ENCODE data around the gene NDRG2.
"Not testable (repeated sequence)": the region's sequence is repeated elsewhere in the genome, so short reads cannot be mapped to it uniquely, and the experiment has no call there.

NDRG2 gene

GRCh38 chr14:20989471-20989786 lies 35.4 kb downstream of the NDRG2 start:
- DNase-seq (ENCODE audit: low spot score), result no peak
- H3K27ac ChIP-seq, result peak overlapping the region; percentile 89
- CTCF ChIA-PET, result interaction anchor here (1.1 kb wide), 1 partner anchor 18 kb away, joined by 8 read pairs; no protein-coding TSS in a partner anchor
- POLR2A ChIA-PET (ENCODE audit: low non-redundant PET), result no interaction called here
- TF ChIP-seq, protein P1, sequence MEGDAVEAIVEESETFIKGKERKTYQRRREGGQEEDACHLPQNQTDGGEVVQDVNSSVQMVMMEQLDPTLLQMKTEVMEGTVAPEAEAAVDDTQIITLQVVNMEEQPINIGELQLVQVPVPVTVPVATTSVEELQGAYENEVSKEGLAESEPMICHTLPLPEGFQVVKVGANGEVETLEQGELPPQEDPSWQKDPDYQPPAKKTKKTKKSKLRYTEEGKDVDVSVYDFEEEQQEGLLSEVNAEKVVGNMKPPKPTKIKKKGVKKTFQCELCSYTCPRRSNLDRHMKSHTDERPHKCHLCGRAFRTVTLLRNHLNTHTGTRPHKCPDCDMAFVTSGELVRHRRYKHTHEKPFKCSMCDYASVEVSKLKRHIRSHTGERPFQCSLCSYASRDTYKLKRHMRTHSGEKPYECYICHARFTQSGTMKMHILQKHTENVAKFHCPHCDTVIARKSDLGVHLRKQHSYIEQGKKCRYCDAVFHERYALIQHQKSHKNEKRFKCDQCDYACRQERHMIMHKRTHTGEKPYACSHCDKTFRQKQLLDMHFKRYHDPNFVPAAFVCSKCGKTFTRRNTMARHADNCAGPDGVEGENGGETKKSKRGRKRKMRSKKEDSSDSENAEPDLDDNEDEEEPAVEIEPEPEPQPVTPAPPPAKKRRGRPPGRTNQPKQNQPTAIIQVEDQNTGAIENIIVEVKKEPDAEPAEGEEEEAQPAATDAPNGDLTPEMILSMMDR (conservative IDR thresholded peaks at IDR 0.05; ENCODE audit: low read depth), result no peak

DNA sequence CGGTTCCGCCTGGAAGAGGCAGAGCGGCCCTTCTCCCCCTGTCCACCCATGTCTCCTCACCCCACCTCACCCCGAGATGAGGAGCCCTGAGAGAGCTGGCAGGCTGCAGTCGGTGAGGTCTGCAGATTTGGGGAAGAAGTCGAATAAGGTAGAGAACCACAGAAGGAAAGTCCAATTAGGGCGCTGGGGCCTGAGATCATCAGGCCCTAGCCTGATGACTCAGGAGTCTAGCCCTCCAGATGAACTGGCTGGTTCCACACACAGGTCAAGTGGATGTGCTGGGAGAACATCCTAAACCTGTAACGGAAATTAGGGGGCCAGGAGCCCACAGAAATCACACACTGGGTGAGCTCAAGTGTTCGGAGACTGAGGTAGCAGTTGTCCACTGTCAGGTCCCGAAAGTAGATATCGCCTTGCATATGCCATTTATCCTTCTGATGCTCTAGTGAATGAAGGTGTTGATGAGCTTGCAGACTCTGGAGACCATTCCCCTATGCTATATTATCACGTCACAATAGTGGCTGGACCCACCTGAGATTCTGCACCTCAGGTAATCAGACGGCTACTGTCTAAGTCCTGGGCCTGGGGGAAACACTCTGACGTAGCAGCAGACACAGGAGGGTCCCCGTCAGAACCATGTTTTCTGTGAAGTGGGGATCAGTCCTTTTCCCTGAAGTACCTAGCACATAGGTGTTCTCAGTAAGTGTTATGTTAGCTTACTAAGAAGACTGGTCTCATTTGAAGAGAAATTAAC lies 36.0 kb downstream of the NDRG2 start:
- TF ChIP-seq, protein P1 (conservative IDR thresholded peaks at IDR 0.05; ENCODE audit: low read depth), result no peak
- no peak for DNase-seq (ENCODE audit: low spot score)
- H3K27ac ChIP-seq, result peak overlapping the region; percentile 89
- POLR2A ChIA-PET (ENCODE audit: low non-redundant PET), result no interaction called here
- CTCF ChIA-PET, result interaction anchor here (1.1 kb wide), 1 partner anchor 17 kb away, joined by 8 read pairs; no protein-coding TSS in a partner anchor

DNA sequence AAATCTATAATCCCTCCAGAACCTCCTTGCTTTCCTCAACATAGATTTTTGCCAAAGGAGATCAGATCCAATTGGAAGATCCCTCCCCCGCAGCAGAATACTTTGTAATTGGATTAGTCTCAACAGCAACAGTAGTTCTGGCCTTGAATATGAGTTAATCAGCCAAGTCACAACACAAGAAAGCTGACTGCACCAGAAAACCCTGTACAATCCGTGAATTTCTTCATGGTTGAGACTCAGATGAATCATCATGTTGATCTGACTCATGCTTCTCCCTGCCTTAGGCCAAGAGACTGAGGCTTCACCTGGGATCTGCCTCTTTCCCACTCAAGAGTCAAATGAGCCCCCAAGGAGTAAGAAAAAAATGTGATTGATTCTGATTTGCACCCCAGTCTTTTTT lies 38.0 kb downstream of the NDRG2 start:
- POLR2A ChIA-PET (ENCODE audit: low non-redundant PET), result no interaction called here
- CTCF ChIA-PET, result interaction anchor here (1.1 kb wide), 1 partner anchor 15 kb away, joined by 3 read pairs; no protein-coding TSS in a partner anchor
- TF ChIP-seq, protein P1 (conservative IDR thresholded peaks at IDR 0.05; ENCODE audit: low read depth), result no peak
- H3K27ac ChIP-seq, result peak overlapping the region; percentile 75
- peak; percentile 92 for DNase-seq (ENCODE audit: low spot score)

GRCh38 chr14:20985650-20986049 lies 39.2 kb downstream of the NDRG2 start:
- POLR2A ChIA-PET (ENCODE audit: low non-redundant PET), result not testable (repeated sequence)

GRCh38 chr14:20982646-20983369 lies 42.1 kb downstream of the NDRG2 start:
- CTCF ChIA-PET, result interaction anchor here (0.5 to 1.6 kb wide), 3 partner anchors 16 to 84 kb away, joined by 3 to 4 read pairs (median 4); partner anchors contain the start of gene SLC39A2
- TF ChIP-seq, protein P1 (conservative IDR thresholded peaks at IDR 0.05; ENCODE audit: low read depth), result no peak
- H3K27ac ChIP-seq, result no peak overlapping the region
- POLR2A ChIA-PET (ENCODE audit: low non-redundant PET), result no interaction called here
- no peak for DNase-seq (ENCODE audit: low spot score)

More at GRCh38 chr14:20985650-20986049, 39.2 kb downstream of the NDRG2 start:
- CTCF ChIA-PET; DNase-seq (ENCODE audit: low spot score); H3K27ac ChIP-seq: not testable (repeated sequence)

DNA sequence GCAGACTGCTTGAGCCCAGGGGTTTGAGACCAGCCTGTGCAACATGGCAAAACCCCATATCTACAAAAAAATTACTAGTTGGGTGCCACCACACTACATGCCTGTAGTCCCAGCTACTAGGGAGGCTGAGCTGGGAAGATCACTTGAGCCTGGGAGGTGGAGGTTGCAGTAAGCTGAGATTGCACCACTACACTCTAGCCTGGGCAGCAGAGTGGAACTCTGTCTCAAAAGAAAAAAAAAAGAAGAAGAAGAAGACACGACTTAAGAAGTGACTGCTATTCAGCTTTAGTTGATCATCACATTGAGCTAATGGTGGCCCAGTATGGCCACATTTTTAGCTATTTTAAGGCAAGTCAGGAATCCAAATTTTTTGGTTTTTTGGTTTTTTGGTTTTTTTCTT lies 44.0 kb downstream of the NDRG2 start:
- TF ChIP-seq, protein P1 (conservative IDR thresholded peaks at IDR 0.05; ENCODE audit: low read depth), result no peak
- POLR2A ChIA-PET (ENCODE audit: low non-redundant PET), result no interaction called here
- CTCF ChIA-PET, result interaction anchor here (0.6 to 0.9 kb wide), 2 partner anchors 10 to 71 kb away, joined by 3 read pairs; no protein-coding TSS in a partner anchor
- DNase-seq (ENCODE audit: low spot score), result no peak
- H3K27ac ChIP-seq, result no peak overlapping the region

GRCh38 chr14:20978687-20979086 lies 46.2 kb downstream of the NDRG2 start:
- no peak overlapping the region for H3K27ac ChIP-seq
- TF ChIP-seq, protein P1 (conservative IDR thresholded peaks at IDR 0.05; ENCODE audit: low read depth), result no peak
- CTCF ChIA-PET, result interaction anchor here (1.0 kb wide), 1 partner anchor 8 kb away, joined by 3 read pairs; no protein-coding TSS in a partner anchor
- POLR2A ChIA-PET (ENCODE audit: low non-redundant PET), result no interaction called here
- DNase-seq (ENCODE audit: low spot score), result no peak

Data from RWPE1 (cell line).